Skeletal muscle satellite cell (primary cell): ENCODE results near the gene SYT2.
"Not testable (repeated sequence)": the region's sequence is repeated elsewhere in the genome, so short reads cannot be mapped to it uniquely, and the experiment has no call there.

Experiments used
- H3K27me3 ChIP-seq: 2 replicates; pipeline ENCODE4 v1.7.0; 2013; ENCODE audit warnings: low read length; ENCODE audit not compliant: control insufficient read depth, insufficient read depth
- H3K36me3 ChIP-seq: 2 replicates; pipeline ENCODE4 v1.7.0; 2013; ENCODE audit warnings: mild to moderate bottlenecking, control low read depth, low read length; ENCODE audit not compliant: insufficient read depth
- H3K4me1 ChIP-seq: 2 replicates; pipeline ENCODE4 v1.7.0; 2013; ENCODE audit warnings: low read length; ENCODE audit not compliant: control insufficient read depth, insufficient read depth
- H3K4me2 ChIP-seq: 2 replicates; pipeline ENCODE4 v1.7.0; 2013; ENCODE audit warnings: mild to moderate bottlenecking, low read length
- H3K4me3 ChIP-seq: 2 replicates; pipeline ENCODE4 v1.7.0; 2013; ENCODE audit warnings: low read length
- H3K9ac ChIP-seq: 2 replicates; pipeline ENCODE4 v1.7.0; 2013; ENCODE audit warnings: mild to moderate bottlenecking, low read depth, low read length, moderate library complexity
- H3K9me3 ChIP-seq: replicated peaks from 2 replicates; pipeline ENCODE4 v1.7.0; 2013; ENCODE audit warnings: mild to moderate bottlenecking, control low read depth, low read length

The SYT2 gene

GRCh38 chr1:202649553-202650392, 60.5 kb downstream of the SYT2 start:
- Histone ChIP-seq H3K9ac (no peak overlapping the region), H3K36me3 (no peaks in the 10 kb centered on the region), H3K9me3 (no peaks in the 10 kb centered on the region), H3K27me3 (peaks cover 81% of the 10 kb centered on the region), H3K4me1 (no peaks in the 10 kb centered on the region), H3K4me3 (no peak overlapping the region), H3K4me2 (no peak overlapping the region)

- H3K9me3 ChIP-seq: no peaks in the 10 kb centered on the region
- H3K4me3 ChIP-seq: no peak overlapping the region
- no peaks in the 10 kb centered on the region for H3K36me3 ChIP-seq
- H3K4me1 ChIP-seq: no peaks in the 10 kb centered on the region
- peaks cover 81% of the 10 kb centered on the region for H3K27me3 ChIP-seq
- H3K4me2 ChIP-seq: no peak overlapping the region
- no peak overlapping the region for H3K9ac ChIP-seq
These were observed 61.5 kb downstream of the SYT2 start for GRCh38 chr1:202648605-202649226.

GRCh38 chr1:202645097-202645476, 65.2 kb downstream of the SYT2 start:
- no peaks in the 10 kb centered on the region for H3K9me3 ChIP-seq
- H3K27me3 ChIP-seq: peaks cover 94% of the 10 kb centered on the region
- H3K36me3 ChIP-seq: no peaks in the 10 kb centered on the region

GRCh38 chr1:202644219-202645096, 65.8 kb downstream of the SYT2 start:
- no peak overlapping the region for H3K9ac ChIP-seq
- H3K4me1 ChIP-seq: no peaks in the 10 kb centered on the region
- H3K4me3 ChIP-seq: no peak overlapping the region
- H3K4me2 ChIP-seq: no peak overlapping the region
- H3K9me3 ChIP-seq: no peaks in the 10 kb centered on the region
- no peaks in the 10 kb centered on the region for H3K36me3 ChIP-seq
- H3K27me3 ChIP-seq: peaks cover 92% of the 10 kb centered on the region

More at GRCh38 chr1:202645097-202645476, 65.2 kb downstream of the SYT2 start:
- Histone ChIP-seq H3K4me3 (no peak overlapping the region), H3K9ac (no peak overlapping the region), H3K4me2 (no peak overlapping the region), H3K4me1 (no peaks in the 10 kb centered on the region)

- H3K4me1 ChIP-seq: no peaks in the 10 kb centered on the region
- H3K27me3 ChIP-seq: peaks cover 92% of the 10 kb centered on the region
- H3K4me2 ChIP-seq: peak overlapping the region; percentile 54
- H3K9ac ChIP-seq: no peak overlapping the region
- no peak overlapping the region for H3K4me3 ChIP-seq
- no peaks in the 10 kb centered on the region for H3K9me3 ChIP-seq
- no peaks in the 10 kb centered on the region for H3K36me3 ChIP-seq
These were observed 66.6 kb downstream of the SYT2 start for GRCh38 chr1:202643397-202644218.

GRCh38 chr1:202642619-202643291, 67.5 kb downstream of the SYT2 start:
- H3K4me2 ChIP-seq: peak overlapping the region; percentile 44
- H3K4me3 ChIP-seq: no peak overlapping the region
- H3K9me3 ChIP-seq: no peaks in the 10 kb centered on the region
- peaks cover 93% of the 10 kb centered on the region for H3K27me3 ChIP-seq
- H3K36me3 ChIP-seq: no peaks in the 10 kb centered on the region
- H3K9ac ChIP-seq: no peak overlapping the region
- H3K4me1 ChIP-seq: no peaks in the 10 kb centered on the region

GRCh38 chr1:202642212-202642611, 68.0 kb downstream of the SYT2 start:
- no peak overlapping the region for H3K4me2 ChIP-seq
- H3K27me3 ChIP-seq: peaks cover 90% of the 10 kb centered on the region
- no peak overlapping the region for H3K4me3 ChIP-seq
- no peaks in the 10 kb centered on the region for H3K4me1 ChIP-seq
- no peaks in the 10 kb centered on the region for H3K9me3 ChIP-seq
- H3K36me3 ChIP-seq: no peaks in the 10 kb centered on the region
- H3K9ac ChIP-seq: no peak overlapping the region

- Histone ChIP-seq H3K4me1 (no peaks in the 10 kb centered on the region), H3K4me2 (no peak overlapping the region), H3K9ac (no peak overlapping the region), H3K36me3 (no peaks in the 10 kb centered on the region), H3K9me3 (no peaks in the 10 kb centered on the region), H3K4me3 (no peak overlapping the region), H3K27me3 (peaks cover 82% of the 10 kb centered on the region)
These were observed 70.8 kb downstream of the SYT2 start for GRCh38 chr1:202639500-202639899.

GRCh38 chr1:202638701-202639305, 71.5 kb downstream of the SYT2 start:
- H3K27me3 ChIP-seq: peaks cover 78% of the 10 kb centered on the region
- not testable (repeated sequence) for H3K4me2 ChIP-seq, H3K9me3 ChIP-seq, H3K4me3 ChIP-seq, H3K9ac ChIP-seq, H3K36me3 ChIP-seq, H3K4me1 ChIP-seq

- no peak overlapping the region for H3K4me2 ChIP-seq
- H3K27me3 ChIP-seq: peaks cover 72% of the 10 kb centered on the region
- H3K4me3 ChIP-seq: no peak overlapping the region
- no peak overlapping the region for H3K9ac ChIP-seq
- no peaks in the 10 kb centered on the region for H3K9me3 ChIP-seq
- no peaks in the 10 kb centered on the region for H3K36me3 ChIP-seq
- H3K4me1 ChIP-seq: no peaks in the 10 kb centered on the region
These were observed 72.1 kb downstream of the SYT2 start for GRCh38 chr1:202638019-202638700.
